HG03558 (cell line): ENCODE results near the gene TC2N.
"Not testable (repeated sequence)": the region's sequence is repeated elsewhere in the genome, so short reads cannot be mapped to it uniquely, and the experiment has no call there.

Experiments used
- ATAC-seq: cut with Tn5 transposase; IDR thresholded peaks from one replicate; pipeline ENCODE4 v1.9.1; 2021; ENCODE audit warnings: moderate number of reproducible peaks; ENCODE audit not compliant: unreplicated experiment; ENCODE audit errors: extremely low read depth

The TC2N gene

DNA sequence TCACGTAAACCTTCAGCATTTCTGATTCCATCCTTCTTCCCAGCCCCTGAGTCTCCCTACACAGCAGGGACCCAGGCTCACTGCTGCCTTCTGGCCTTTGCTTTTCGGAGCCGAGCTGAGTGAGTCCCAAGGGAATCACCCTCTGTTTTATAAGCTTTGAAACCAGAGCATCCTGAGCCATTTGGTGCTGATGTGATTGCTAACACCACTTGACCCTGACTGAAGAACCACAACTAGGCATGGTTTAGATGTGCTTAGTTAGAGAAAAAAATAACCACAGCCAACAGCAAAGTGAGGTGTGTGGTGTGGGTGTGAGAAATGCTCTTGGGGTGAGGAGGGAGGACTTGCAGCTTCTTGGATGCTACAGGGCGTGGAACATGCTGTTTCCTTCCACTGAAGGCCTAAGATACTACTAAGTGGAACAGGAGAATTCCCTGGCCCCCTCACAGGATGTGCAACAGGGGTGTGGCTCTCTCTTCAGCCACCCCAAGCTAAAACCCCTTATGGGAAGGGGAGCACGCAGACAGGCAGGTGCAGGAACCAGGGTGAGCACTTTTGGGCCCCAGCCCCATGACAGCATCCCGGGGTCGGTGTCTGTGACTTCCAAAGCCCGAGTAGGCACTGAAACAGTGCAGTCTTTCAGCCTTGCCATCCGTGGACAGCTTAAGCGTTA is at the start of gene TC2N:
TSS of gene TC2N (minus strand) at position 221 of the 673 bp plus-strand sequence. CDS start 53,767 bp downstream, outside the sequence.
- no peak for ATAC-seq

DNA sequence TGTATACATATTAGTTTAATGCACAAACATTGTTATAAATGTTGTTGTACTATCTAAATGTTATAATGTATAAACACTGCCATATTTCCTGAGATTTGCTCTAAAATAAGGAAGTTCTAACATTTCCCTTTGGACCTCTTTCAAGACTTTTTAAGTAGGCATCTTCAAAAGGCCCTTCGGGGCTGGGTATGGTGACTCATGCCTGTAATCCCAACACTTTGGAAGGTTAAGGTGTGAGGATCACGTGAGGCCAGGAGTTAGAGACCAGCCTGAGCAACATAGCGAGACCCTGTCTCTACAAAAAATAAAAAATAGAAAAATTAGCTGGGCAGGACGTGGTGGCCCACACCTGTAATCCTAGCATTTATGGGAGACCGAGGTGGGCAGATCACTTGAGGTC is 44.7 kb upstream of the TC2N start:
- ATAC-seq = no peak

DNA sequence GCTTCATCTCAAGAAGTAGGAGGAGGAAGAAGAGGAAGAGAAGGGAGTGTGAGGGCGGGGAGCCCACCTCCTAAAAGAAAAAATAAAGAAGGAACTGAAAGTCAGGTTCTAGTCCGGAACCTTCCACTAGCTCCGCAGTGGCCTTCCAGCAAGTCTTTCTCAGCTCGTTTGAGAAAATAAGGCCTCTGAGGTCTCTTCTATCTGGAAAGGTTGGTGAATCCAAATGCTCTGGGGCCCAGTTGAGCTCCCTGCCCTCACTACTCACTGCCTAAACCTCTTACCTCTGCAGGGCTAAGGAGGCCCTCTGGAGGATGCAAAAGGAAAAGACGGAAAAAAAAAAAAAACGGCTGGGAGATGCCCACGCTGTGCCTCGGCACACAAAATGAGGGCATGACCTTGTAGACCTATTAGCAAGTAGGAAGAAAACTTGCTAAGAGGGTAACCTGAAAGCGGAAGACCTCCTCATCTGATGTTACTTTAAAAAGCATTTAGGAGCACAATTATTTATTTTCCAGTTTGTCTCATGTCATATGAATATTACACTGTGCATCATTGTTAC is 44.2 kb upstream of the TC2N start:
- no peak for ATAC-seq

DNA sequence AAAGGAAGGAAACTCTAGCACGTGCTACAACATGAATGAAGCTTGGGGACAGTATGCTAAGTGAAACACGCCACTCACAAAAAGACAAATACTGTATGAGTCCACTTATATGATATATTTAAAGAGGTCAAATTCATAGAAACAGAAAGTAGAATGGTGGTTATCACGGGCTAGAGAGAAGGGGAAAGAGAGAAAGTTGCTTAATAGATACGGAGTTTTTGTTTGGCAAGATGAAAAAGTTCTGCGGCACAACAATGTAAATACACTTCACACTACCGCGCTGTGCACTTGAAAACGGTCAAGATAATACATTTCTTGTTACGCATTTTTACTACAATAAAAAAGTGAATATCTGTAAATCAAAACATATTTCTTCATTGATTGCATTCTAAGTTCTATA is 42.9 kb upstream of the TC2N start:
- ATAC-seq = no peak

DNA sequence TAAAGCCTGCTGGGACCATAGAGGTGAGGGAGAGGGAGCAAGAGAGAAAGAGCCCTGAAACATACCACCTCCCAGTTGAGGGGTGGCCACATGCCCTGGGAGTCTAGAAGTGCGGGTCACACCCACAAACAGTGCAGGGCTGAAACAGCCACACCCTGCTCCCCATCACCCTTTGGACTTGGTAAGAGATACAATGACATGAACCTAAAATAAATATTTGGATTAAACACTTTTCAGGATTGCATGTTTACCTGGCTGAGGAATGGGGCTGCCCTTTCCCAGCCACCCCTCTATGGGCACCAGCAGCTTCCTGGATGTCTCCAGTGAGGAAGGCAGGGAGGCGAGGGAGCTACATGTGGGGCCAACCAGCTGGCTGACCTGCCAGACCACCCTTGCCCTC is 39.0 kb upstream of the TC2N start:
- no peak for ATAC-seq

DNA sequence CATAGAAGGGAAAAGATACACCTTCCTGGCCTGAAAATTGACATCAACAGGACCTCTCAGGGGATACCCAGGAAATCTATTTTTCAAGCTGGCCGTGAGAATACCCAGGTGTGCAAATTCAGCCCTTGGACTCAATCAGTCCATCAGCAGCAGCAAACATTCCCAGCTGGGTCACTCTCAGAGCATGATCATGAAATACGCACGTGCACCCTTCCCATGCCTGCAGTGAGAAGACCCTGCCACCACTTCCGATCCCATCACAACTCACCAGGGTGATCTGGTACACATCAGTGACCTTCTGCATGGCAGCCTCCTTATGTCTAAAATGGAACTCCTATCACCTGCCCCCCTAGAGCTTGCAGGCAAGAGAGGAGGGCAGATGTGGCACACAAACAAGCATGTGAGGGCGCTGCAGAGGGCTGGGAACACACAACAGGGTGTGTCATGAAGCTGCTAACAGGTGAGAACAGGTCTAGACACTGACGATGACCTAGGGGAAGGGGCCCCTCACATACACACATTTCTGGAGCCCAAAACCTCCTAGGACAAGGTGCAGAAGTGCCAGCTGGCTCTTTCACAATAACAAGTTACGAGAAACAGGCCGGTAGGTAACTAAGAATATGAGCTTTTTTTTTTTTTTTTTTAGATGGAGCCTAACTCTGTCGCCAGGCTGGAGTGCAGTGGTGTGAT is 37.8 kb upstream of the TC2N start:
- ATAC-seq = no peak

DNA sequence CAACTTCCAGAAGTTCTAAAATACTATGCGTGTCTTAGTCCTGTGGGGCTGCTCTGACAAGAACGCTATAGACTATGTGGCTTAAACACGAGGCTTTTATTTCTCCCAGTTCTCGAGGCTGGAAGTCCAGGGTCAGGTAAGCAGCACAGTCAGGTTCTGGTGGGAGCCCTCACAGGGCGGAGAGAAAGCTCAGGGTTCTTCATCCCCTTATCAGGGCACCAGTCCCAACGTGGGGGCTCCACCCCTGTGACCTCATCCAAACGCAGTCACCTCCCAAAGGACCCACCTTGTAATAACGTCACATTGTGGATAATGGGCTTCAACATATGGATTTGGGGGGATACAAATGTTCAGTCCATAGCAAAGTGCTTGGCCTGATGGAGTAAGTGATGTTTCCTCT is 37.1 kb upstream of the TC2N start:
- no peak for ATAC-seq

DNA sequence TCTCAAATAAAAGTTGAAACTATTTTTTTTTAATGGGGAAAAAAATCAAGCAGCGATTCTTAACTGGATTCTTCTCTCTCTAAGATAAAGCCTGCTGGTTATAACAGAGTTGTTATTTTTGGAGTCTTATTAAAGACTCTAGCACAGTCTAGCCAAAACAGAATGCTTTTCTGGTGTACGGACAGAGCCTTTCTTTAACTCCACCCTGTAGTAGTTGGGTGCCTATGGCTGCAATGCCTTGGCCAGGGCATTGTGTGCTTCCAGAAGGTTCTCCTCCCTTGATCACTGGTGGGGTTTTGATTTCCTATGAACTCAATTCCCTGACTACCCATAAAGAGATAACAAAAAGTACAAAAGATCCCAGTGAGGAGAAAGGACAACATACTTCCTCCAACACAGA is 35.7 kb upstream of the TC2N start:
- ATAC-seq = no peak

DNA sequence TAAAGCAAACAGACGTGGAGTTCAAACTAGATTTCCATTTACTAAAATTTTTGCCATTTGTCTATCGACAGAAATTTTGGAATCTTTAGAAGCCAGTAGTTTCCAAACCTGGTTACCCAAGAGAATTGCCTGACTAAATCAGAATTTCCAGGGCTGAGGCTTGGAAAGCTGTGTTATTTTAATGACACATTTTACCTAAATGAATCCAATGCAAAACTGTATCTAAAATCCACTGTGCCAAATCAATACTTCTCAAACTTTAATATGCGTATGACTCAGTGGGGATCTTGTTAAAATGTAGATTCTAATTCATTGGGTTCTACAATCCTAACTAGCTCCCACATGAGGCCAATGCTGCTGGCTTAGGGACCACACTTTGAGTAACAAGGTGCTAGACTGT is 35.0 kb upstream of the TC2N start:
- ATAC-seq = no peak

DNA sequence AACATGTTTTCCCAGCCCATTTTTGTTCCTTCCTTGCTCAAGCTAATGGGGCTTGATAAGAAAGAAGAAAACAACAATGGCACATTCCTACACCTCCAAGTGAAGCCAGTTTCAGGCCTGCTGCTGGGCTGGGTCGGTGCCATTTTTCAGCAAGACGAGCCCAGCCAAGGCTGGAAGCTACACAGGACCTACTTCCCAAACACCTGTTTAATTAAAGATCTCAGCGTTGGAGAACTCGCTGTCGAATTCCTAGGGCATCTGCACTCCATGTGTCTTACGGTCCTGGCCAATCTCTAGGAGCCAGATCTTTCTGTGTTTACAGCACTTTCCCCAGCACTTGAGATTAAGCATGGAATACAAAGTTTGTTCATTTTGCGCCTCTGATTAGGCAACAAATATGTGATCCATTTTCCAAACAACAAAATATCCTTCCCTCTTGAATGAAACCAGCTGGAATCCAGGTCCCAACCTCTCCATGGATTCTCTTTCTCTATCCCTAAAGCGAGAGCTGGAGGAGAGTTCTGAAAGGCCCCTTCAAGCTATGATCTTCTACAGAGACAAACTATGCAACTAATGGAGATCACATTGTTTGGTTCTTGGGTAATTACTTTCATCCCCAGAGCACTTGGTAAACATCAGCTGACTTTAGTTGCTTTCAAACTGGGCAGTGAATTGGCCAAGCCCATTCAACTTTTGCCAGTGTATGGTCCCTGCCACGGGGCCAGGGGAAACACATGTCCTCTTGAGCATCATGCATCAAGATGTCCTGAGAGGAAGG is 34.3 kb upstream of the TC2N start:
- ATAC-seq = no peak

DNA sequence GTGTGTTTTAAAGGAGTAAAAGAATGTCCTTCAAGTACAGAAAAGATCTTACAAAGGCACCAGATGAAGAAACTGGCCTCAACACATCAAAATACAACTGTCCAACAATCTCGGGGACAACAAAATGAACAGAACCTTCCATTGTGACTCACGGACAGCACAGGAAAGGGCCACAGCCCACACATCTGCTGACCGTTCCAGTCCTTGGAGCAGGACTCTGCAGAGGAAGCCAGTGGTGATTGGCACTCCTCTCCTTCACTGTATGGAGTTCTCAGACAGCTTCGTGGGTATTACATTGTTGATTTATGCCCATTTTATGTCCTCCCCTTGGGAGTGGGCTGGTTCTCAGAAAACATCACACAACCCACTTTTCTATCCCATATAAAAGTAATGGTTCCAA is 32.5 kb upstream of the TC2N start:
- no peak for ATAC-seq

DNA sequence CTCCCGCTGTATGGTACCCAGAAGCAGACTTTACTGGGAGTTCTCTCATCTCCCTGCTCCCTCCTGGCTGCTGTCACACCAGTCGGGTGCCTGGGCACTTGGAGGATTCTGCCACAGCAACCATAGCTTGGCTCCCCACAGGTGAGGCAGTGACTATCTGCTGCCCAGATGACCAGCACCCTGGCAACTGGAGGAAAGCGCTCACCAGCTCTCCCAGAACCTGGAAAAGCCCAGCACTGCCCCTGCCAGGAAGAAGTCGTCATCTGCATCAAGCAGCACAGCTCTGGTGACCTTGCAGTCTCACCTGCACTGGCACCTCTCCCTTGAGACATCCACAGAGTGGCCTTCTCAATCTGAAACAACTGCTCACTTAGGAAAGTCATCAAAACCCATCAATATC is 31.9 kb upstream of the TC2N start:
- no peak for ATAC-seq

DNA sequence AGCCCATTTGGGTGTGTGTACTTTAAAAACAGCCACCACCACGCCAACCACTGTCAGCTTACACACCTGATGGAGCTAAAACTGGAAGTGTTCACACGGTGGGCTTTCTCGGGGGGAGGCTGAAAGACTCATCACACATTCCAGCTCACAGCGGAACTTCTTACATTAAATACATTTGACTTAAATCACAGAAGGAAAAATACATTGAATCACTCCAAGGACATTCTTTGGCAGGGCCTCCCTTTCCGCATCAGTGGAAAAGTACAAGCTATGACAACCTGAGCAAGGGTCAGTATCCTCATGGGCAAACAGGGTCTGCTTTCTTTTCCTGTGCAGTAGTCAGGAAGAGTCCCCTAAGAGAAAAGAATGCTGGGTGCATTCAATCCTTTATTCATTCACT is 31.0 kb upstream of the TC2N start:
- ATAC-seq = no peak

DNA sequence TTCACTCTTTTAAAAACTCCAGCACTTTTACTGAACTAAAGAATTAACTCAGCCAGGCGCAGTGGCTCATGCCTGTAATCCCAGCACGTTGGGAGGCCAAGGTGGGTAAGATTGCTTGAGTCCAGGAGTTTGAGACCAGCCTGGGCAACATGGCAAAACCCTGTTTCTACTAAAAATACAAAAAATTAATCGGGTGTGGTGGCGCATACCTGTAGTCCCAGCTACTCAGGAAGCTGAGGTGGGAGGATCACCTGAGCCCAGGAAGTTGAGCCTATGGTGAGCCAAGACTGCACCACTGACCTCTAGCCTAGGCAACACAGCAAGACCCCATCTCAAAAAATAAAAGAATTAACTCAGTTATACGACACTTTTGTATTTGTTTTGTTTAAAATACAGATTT is 30.4 kb upstream of the TC2N start:
- not testable (repeated sequence) for ATAC-seq

DNA sequence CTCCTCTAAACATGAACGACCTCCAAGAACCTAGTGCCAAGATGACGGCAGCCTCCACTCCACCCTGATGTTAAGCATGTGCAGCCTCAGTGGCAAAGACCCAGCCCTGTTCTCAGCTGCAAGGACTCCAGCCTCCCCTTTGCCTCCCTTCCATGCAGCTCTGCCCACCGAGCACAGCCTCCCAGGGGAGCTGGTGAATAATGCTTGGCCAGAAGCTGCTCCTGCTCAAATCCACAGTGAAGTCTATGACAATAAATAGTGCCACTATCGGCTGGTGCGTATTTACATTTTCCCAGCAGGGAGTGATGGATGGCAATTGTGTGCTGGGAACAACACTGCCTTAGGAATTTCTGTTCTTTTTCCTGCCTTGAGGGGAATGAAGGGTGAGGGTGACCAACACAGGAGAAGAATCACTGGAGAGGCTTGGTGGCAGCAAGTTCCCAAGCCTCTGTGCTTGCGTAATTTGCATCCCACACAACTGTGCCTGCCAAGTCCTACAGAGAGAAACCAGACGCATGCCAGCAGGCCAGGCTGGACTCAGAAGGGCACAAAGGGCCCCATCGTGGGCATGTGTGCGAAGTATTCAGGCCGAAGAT is 29.9 kb upstream of the TC2N start:
- no peak for ATAC-seq

DNA sequence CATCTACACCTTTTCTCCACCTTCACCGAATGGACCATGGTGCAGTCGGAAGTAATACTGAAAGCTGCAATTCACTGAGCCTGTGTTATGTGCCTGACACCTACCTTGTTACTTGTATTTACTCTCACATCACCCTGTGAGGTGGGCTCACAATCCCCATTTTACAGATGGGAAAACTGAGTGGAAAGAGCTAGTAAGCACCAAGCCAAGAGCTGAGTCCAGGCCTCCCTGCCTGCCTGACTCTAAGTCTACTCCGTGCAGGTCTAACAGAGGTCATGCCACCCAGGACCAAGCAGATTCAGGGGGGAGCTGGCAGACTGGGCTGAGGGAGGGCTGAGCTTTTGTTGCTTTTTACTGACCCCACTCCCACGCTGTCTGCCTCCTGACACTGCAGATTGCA is 29.1 kb upstream of the TC2N start:
- no peak for ATAC-seq

DNA sequence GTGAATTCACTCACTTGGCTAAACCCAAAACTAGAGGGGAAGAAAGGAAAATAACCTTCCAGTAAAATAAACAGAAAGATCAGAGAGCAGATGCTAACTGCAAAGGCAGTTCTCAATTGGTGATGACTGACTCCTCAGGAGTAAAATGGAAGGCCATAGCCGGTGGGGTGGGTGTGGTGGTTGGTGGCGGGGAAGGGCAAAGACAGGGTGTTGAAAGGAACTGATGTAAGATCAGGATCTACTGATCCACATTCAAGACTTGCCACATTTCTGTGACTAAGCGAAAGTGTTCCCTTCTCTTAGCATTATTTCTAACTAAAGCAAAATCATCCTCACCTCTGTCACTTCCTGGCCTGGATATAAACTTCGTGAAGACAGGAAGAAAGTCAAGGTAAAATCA is 26.3 kb upstream of the TC2N start:
- no peak for ATAC-seq

DNA sequence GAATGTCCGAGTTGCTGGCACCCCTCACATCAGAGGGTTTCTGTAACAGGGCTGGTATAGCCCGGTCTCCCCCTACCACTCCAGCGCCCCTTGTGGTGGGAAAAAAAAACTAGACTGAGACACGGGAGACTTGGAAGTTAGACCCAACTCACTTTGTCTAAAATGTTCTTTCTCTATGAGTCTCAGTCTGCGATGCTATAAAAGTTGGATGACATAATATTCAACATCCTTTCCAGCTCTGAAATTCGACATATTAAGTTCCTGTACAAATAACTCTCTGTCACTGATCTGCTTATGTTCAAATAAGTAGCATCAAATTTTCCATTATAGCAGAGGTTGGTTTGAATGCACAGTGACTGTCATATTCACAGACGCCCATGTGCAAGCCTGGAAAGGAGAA is 25.7 kb upstream of the TC2N start:
- ATAC-seq = no peak

DNA sequence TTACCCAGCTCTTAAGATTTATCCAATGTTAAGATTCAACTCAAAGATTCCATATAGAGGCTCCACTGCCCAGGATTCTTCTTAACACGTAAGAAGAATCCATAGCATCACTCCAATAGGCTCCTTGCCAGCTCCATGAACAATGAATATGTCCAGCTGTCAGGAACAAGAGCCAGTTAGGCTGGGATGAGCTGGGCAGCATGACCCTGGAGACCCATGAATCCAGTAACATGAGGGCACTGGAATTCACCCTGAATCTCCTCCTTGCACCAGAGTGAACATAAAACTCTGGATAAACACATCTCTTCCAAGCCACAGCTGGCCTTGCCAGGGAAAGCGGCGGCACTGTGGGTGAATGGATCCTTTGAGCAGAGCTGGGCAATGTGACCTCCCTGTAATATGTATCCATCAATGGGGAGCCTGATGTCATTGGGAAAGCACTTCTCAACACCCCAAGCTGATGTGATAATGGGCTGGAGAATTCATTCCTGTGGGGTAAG is 24.4 kb upstream of the TC2N start:
- no peak for ATAC-seq

DNA sequence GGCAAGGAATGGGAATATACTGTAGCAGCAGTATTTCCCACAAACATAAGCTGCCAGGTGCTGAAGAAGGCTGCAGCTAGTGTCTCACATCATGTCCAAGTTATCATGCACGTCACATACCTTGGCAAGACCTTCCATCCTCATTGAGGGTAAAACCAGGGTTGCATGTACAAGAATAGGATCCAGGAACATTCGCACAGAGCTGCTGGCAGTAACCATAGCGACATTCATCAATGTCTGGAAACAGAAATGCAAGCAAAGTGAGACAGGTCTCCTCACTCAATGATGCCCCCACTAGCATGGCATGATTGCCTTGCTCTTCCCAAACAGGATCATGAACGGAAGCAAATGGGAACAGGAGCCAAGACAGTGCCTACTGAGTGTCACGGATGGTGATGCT is 23.8 kb upstream of the TC2N start:
- ATAC-seq = no peak
